Left ventricle myocardium superior (tissue), 1 donor: ENCODE measurements around the gene CMIP. TPM values are rescaled to one million over a fixed set of nuclear protein-coding genes. Genes with fewer than 3 reads are reported as not detected.

ENCODE experiments used
- ATAC-seq: fragments of 200-7000 bp; cut with Tn5 transposase; one replicate; pipeline ENCODE4 v1.9.1; 2020; ENCODE audit warnings: mild to moderate bottlenecking, moderate library complexity
- DNase-seq: peaks from one replicate; pipeline ENCODE4 v3.0.0-alpha.2; 2020
- intact Hi-C: fragments of 100-400 bp; cut with micrococcal nuclease; formaldehyde crosslinking; loops from one replicate; pipeline ENCODE4 v1.11.0; 2022
- total RNA-seq: library from RNA; stranded (reverse); fragmentation: NEBNext Ultra II Directional; extraction: Animal tissue kit (Norgen Biotek cat#: 25700); gene quantifications from one replicate; pipeline ENCODE4 v1.2.1, GENCODE V29; 2021
- donor health status: DM: no; HTN: yes; CAD: no; lungs with severe emphysema.

Gene CMIP
- total RNA-seq, 1 donor from 2014 or later = 9.7 TPM

DNA sequence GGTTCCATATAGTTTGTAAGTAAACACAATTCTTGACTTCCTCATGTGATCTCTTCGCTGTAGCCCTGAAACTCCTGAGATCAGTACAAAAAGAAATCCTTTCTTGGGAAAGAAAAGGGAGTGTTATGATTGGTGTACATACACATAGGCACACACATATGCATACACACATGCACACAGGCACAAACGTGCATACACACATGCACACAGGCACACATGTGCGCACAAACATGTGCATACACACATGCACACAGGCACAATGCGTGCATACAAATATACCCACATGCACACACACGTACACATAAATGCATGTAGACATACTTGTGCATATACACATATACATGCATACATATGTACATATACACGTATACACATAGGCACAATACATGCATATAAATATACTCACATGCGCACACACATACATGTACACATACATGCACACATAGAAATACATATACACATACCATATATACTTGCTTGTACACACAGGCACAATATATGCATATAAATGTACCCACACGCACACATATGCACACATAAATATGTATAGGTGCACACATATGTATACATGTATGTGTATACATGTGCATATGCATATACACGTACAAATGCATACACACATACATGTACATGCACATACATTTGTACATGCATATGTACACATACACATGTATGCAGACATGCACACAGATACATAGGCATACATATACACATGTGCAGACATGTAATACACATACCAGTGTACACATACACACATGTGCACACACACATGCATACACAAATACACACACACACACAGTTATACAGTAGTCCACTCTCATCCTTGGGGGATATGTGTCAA lies 26.4 kb downstream of the CMIP start:
- ATAC-seq = no peak
- no peak for DNase-seq
- intact Hi-C loops = no loop called here

DNA sequence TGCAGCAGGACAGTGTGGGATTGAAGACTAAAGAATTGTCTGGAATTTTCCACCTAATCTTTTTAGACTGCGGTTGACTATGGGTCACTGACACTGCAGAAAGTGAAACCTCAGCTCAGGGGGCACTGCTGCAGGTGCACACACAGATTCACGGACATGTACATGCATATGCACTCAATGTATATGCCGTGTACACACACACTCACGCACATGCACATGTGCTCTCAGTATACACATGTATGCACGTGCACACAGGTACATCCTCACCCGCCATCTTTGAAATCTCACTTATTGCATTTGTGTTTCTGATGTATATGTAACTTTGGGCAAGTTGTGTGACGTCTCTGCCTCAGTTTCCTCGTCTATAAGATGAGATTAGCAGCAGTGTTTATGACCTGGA lies 27.3 kb downstream of the CMIP start:
- DNase-seq (no peak), ATAC-seq (no peak)
- intact Hi-C loops = no loop called here

DNA sequence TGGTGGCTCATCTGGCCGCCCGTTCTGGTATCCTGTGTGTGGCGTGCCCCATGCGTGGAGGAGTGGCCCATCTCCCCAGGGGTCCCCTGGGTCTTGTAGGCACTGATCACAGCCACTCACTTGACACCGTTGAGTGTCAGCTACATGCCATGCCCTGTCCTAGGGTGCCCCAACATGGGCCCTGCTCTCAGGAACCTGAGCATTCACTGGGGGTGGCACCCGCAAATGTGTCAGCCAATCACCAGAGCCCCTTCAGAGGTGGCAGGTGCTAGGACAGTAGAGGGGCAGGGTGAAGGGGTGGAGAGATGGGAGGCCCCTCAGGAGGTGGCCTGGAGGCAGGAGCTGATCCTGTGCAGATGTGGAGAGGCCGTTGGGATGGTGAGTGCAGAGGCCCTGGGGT lies 27.8 kb downstream of the CMIP start:
- no peak for ATAC-seq
- intact Hi-C loops = no loop called here
- no peak for DNase-seq

DNA sequence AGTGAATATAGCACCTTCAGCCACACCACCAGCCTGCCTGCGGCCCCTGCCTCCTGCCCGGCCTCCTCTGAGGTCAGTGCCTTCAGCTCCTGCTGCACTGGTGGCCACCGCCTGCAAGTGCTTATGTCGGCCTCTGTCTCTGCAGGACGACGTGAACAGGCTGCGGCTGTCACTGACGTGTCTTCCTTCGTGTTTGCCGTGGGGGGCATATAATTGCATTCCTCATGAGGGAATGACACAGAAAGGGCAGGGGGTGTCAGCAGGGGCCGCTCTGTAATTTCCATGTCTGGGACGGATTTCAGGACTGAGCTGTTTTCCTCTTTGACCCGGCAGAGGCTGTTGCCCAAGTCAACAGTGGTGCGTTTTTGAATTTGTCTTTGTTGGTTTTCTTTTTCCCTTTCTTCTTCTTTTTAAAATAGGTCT lies 28.5 kb downstream of the CMIP start:
- DNase-seq (no peak), ATAC-seq (no peak)
- intact Hi-C loops = no loop called here

DNA sequence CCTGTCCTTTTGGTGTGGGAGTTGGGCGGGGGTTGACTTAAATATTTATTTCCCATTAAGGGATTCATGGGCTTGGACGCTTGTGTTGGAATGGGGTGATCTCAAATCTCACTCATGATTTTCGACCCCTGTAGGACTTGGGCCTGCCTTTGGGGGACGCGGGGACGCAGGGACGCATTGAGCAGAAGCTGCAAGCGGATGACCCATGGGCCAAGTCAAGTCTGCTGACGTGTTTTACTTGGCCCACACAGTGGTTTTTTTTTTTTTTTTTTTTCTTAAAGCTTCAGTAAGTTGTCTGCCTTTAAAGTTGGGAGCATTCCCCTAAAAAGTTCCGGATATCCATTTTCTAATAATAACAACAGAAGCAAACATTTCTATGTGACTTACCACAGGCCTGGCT lies 28.9 kb downstream of the CMIP start:
- DNase-seq = no peak
- intact Hi-C loops = no loop called here
- peak; percentile 59 for ATAC-seq

DNA sequence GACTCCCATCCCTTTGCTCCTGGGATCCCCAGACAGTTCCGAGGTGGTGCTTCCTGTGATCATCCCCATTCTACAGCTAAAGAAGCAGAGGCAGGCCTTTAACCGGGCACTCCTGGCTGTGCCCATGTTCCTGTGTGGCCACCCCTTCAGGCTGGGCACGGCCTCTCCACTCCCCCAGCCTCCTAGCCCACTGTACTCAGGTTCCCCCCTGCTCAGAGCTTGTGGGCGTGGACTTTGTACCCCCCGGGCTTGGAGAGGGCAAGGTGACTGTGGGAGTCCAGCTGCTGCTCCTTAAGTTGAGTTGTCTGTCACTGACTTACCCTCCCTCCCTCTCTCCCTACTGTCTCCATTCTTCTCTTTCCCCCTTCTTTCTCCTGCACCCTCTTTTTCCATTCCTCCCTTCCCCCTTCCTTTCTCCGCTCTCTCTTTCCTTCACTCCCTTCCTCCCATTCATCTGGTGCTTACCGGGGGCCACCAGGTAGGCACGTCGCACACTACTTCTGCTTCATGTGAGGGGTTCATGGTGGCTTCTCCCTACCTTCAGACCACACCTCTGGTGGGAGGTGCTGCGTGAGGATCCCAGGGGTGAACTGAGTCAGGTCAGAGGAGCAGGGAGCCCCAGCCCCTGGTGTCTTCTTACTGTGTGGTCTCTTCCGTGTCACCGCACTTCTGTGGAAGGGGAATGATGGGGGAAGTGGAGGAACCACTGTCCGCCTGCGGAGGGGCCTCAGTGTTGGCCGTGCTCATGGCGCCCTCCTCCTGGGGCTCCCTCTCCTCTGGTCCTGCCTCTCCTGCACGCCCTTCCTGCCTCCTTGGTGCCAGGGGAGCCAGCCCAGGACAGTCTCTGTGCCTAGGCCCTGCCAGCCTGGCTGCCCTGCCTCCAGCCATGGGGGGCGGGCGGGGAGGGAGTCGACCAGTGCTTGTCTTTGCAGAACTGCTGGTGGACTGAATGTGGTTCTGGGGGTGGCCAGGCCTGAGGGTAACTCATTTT lies 29.7 kb downstream of the CMIP start:
- no peak for ATAC-seq
- no peak for DNase-seq
- intact Hi-C loops = no loop called here

DNA sequence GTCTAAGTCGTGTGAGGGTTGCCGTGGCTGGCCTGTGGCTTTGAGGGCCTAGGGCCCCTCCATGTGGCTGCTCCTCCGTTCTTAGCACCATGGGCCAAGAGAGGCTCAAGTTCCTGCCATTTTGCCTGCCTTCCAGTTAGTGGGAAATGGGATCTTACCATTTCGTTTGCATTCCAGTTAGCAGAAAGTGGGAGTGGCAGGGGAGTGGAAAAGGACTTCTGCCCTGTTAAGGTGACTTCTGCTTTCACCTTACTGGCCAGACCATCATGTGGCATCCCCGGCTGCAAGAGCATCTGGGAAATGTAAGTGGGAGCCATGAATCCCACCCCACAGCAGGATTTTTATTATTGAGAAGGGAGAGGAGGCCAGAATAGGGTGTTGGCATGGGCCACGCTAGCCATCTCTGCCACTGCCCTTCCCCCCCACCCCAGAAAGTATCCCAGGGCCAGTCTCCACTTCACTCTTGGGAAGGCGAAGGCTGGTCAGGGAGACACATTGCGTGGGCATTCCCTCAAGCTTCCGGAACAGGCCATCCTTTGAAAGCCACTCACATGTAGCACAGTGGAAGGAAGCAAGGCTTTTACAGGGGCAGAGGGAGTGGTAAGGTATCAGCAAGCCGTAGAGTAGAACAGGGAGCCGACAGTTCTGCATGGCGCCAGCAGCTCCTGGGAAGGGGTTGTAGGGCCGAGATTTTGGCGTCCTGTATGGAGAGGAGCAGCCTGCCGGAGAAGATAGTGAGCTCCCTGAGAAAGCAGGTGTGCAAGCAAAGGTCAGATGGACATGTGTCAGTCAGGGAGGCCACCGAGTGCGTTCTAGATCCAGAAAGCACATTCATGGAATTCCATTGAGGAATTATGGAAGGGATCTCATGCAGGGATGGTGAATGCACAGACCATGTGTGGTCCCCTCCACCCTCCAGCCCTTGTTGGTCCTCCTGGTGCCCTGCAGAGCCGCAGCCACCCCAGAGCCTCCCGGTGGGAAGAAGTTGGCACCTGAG lies 33.4 kb downstream of the CMIP start:
- intact Hi-C loops = no loop called here
- ATAC-seq = no peak
- no peak for DNase-seq

DNA sequence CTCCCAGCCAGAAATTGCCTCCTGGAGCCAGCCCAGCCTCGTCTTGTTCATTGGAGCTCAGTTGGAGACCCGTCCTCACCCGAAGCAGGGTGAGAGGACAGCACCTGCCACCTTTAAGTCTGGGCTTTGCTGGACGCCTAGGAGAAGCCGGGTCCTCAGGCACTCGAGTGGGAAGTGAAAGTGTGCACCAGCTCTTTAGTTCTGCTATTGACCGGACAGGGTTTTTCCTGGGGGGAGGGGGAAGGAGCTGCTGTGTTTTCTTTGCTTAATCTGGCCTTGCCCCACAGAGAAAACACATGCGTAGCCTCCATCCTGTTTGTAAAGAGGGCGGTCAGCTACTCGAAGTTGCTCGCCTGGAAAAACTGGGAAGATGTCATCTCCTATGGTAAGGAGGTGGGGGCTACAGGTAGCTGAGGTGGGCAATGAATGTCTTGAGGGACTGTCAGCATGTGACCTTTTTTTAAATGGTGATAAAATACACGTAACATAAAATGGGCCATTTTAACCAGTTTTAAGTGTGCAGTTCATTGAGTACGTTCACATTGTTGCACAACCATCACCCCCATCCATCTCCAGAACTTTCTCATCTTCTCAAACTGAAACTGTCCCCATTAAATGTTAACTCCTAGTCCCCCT lies 34.4 kb downstream of the CMIP start:
- DNase-seq (no peak), ATAC-seq (peak; percentile 65)
- intact Hi-C loops = no loop called here

DNA sequence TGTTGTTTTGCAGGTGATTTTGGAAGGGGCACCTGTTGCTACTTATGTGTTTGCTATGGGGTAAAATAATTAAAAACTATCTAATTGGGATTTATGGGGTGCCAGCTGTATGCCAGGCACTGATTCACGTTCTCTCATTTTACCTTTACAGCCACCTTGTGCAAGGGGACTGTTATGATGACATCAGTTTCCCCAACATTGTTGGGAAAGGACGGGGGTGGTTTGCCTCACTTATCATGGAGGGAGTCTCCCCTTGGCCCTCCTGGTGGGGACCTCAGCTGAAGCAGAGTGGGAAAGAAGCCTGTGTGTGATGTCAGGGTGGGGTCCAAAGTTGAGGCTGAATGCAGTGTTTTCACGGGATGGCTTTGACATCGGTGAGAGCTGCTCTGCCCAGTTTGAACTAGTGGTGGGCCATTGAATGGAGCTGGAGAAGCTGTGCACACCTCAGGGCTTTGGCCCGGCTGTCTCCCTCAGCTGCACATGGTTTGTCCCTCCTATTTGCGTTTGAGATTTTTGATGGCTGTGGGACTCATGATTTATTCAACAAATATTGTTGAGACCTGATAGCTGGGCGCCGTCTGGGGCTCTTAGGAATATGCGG lies 36.1 kb downstream of the CMIP start:
- ATAC-seq (no peak), DNase-seq (no peak)
- intact Hi-C loops = no loop called here

DNA sequence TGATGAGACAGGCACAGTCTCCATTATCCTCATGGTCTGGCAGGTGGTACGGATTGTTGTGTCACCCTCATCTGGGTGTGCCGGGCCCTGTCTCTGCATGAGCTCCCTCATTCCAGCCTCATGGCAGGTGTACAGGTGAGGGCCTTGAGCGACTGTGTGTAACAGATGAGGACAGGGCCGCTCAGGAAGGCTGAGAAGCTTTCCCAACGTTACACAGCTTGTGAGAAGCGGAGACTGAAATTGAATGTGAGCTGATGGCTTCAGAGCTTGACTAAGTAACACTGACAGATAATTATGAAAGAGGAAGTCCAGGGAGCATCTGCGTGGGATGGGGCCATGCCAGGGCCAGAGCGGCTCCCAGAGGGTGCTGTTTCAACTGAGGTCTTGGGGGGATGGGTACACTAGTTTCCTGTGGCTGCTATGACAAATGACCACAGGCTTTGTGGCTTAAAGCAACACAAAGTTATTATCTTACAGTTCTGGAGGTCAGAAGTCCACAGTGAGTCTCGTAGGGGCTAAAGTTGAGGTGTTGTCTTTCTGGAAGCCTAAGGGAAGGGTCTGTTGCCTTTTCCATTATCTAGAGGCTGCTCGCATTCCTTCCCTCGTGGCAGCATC lies 36.7 kb downstream of the CMIP start:
- ATAC-seq = peak; percentile 66
- intact Hi-C loops = no loop called here
- peak; percentile 65 for DNase-seq

DNA sequence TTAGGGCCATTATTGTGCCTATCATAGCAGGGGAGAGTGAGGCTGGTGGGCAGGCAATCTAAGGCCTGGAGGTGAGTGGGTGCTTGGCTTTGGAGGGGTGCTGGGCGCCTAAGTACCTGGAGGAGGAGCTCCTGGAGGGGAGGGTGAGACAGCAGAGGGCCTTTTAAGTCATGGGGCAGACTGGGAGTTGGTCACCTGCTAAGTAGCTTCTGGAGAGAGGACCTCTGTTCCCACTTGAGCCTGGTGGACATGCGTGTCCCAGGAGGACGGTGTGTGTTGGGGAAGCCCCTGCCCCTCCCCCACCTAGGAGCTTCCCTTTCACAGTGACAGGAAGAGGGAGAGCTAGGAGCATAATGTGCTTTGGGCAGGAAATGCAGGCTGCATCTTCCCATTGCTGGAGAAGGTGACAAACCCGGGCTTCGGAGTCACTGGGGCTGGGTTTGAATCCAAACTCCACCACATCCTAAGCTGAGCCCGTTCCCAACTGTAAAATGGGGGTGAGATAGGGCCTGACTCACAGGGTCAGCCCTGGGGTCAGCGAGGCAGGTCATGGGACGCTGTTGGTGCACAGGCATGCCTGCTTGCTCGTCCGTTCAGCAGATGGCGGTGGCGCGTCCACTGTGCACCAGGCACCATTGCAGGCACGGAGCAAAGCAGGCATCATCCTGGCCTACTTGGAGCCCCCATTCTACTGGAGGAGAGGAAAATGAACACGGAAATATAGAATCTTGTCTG lies 37.9 kb downstream of the CMIP start:
- DNase-seq (no peak), ATAC-seq (peak; percentile 9)
- intact Hi-C loops = no loop called here

DNA sequence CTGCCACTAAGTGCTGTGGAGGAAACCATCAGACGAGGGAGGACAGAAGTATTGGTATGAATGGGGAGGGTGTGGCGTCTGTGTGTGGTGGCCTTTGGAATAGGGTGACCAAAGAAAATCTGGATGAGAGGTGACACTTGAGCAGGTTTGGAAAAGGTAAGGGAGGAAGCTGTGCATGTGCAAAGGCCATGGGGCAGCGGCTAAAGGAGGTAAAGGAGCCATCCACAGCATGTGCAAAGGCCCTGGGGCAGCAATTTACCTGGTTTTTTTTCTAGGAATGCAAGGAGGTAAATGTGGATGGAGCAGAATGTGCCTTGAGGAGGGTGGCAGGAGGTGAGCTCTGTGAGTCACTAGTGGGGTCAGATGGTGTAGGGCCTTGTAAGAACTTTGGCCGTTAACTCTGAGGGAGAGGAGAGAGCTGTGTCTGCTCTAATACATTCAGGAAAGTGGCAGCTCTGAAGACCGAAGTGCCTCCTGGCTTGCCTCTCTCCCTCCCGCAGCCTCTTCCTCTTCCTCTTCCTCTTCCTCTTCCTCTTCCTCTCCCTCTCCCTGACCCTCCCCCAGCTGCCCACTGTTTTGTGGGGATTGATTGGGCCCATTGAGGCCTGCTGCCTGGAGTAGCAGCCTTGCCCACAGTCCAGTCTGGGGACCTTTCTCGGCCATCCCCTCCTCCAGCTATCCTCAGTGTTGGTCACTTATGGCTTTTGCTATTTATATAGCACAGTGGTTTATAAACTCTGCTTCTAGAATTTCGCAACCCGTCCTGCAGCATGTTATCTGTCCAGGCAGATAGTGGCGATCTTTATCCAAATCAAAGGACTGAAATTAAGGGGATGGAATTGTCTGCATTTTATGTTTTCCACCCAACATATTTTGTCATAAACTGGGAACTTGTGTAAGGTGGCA lies 38.7 kb downstream of the CMIP start:
- intact Hi-C loops = no loop called here
- ATAC-seq (no peak), DNase-seq (no peak)

DNA sequence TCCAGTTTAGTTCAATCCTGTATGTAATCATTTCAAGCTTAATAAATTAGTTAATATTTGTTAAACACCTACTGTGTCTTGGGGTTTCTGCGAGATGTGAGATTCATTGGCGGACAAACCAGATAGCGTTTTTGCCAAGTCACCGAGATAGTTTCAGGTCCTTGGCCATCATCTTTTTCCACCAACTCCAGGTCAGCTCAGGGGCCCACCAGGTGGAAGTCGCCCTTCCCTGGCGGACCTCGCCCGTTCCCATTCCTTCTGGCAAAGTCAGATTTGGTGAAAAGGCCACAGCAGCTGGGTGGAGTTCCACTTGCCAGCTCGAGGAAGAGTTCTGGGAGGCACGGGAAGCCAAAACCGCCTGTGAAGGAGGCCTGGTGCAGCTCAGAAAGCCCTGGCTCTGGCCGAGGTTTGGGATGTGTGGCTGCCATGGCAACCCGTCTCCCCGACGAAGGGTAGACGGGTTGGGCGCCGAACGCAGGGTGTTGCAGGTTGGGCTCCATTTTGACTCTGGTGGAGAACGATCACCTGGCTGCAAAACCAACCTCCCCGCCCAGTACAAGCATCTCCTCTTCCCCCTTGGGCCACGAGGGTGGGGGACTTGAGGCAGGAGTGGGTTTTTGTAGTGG lies 39.5 kb downstream of the CMIP start:
- DNase-seq = no peak
- no peak for ATAC-seq
- intact Hi-C loops = no loop called here

DNA sequence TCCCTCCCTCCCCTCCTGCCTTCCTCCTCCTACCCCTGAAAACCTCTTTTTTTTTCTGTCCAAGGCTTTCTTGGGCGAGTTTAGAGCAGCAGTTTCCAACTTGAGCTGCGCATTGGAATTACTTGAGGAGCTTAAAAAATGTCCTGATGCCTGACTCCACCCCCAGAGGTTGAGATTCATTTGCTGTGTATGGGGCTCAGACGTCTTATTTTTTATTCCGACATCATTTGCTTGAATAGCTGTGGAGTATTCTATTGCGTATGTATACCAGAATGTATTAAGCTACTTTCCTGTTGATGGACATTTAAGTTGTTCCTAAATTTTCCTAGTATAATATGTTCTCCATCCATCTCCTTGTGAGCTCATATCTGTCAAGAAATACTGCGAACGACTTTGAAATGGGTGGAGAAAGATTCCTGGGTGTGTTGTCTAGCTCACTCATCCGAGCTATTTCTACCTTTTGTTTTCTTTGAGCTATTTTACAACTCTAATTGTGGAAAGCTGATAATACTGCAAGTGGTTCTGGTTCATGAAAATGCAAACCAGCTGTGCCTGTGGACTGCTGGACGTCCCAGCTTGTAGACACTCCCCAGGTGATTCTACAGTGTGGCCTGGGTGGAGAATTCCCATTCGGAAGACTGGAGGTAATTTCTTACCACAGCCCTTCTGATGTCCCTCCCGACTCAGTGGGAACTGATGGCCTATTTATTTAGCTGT lies 40.5 kb downstream of the CMIP start:
- DNase-seq (no peak), ATAC-seq (no peak)
- intact Hi-C loops = no loop called here
